HG02938 (cell line): ENCODE data around the gene C11orf21.
"Not testable (repeated sequence)": the region's sequence is repeated elsewhere in the genome, so short reads cannot be mapped to it uniquely, and the experiment has no call there.

Experiments
- ATAC-seq: cut with Tn5 transposase; IDR thresholded peaks from one replicate; pipeline ENCODE4 v1.9.1; 2021; ENCODE audit warnings: mild to moderate bottlenecking, moderate library complexity; ENCODE audit not compliant: unreplicated experiment

Gene C11orf21

GRCh38 chr11:2297623-2298030 lies 4.1 kb downstream of the C11orf21 start:
- no peak for ATAC-seq

DNA sequence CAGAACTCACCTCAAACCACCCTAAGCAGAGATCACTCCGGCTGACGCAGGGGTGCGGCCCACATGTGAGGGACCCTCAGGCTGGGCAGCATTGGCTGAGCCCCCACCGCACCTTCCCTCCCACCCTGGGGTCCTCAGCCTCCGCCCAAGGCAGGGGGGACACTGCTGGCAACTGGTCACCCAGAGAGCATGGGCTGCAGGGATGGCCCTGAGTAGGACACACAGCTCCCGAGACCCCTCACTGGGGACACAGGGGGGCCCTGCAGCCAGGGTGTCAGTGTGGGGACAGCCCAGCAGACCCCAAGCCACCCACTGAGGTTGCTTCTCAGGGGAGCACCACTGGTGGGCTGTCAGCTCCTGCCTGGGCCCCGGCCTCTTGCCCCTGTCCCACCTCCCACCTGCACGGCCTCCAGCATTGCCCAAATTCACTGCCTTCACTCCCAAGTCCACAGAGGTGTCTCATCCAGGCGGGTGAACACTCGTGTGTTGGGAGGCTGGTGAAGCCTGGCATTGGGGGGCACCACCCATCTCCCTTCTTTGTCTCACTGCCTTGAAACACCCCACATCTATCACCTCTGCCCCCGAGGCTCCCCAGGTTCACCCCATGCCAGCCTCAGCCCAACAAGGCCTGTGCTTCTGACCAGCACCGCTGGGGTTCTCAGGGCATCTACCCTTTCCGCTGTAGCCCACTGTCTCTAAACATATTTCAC lies 4.7 kb downstream of the C11orf21 start:
- no peak for ATAC-seq

DNA sequence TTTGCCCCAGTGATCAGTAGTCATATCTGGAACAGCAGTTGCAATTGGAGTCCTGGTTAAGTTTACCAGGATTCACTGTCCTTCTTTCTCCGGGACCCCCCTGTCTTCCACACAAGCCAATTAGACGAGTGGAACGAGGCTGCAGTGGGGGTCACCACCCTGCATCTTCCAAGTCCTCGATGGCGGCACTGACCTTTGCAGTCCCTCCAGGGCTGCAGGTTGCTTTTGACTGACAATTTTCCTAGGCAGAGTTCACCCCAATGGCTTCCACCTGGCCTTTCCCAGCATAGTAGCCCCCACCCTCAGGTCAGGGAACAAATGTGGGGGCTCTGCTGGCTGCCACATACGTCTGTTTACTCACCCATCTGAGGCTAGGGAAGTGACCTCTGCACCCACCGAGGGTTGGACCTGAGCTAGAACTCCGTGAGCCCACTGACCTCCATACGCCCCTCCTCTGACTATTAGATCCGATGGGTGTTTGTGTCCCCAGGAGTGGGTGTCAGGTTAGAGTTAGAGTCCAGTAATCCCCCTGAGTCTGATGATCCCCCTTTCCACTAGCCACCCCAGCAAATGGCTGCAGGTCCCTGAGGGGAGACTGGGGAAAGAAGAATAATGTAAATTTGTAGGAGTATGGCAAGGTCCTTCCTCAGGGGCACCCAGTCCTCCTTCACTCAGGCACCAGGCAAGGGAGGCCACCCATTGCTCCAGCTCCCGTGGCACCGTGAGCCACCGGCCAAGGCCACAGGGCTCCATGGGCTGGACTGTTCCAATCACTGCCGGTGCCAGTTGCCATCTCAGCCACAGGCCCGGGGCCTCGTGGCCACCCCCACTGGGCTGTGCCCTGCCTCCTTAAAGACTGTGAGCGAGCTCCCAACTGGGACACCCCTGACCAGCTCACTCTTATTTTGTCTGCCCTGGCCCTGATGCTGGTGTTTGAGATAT lies 5.5 kb downstream of the C11orf21 start:
- no peak for ATAC-seq

DNA sequence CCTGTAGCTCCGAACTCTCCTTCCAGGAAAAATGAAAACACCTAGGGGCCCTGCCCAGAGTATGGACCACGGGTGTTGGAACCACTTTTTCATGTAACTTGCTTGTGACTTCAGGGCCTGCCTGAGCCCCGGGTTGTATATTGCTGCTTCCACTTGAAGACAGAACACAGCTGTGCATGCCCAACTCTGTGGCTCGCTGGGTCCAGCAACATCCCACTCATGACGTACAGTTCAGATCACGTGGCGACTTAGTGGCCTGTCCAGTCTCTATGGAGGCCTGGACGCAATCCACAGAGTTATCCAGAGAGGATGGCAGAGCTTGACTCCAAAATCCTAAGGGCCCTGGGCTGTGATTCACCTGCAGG lies 6.8 kb downstream of the C11orf21 start:
- ATAC-seq = no peak

DNA sequence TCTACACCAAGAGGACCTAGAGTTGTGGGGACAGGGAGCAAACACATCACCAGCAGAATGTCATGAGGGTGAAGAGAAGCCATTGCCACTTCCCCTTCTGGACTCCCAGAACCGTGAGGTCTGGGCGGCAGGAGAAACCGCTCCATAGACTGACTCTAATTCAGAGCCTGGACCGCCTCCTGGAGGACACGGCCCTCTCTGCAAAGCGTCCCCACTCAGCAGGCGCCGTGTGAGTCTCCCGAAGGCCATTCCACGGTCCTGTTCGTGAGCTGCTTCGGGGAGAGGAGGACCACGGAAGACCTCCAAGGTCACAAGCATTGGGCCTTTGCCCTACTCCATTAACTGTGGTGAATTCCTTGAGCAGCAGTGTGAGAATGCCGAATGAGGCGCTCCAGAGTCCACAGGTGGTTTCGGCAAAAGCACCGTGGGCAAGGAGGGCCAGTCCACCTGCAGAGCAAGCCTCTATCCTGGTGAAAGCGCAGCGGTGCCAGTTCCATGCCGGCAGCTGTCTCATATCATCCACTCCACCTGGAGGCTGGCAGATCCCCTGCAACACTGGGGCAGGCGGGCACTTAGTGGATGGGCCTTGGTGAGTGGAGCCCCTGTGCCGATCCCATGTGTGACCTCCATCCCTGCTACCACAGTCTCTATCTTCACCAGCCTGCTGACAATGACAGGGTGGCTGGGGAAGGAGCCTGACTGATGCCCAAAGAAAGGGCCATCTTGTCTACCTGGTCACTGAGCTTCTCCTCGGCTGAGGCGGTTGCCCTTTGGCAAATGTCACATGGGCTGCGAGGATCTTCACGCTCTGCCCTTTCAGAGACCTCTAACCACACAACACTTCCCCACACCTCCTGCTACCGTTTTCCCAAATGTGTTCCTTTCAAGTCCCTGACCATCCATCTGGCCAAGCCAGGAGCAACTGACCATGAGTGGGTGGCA lies 7.5 kb downstream of the C11orf21 start:
- no peak for ATAC-seq

DNA sequence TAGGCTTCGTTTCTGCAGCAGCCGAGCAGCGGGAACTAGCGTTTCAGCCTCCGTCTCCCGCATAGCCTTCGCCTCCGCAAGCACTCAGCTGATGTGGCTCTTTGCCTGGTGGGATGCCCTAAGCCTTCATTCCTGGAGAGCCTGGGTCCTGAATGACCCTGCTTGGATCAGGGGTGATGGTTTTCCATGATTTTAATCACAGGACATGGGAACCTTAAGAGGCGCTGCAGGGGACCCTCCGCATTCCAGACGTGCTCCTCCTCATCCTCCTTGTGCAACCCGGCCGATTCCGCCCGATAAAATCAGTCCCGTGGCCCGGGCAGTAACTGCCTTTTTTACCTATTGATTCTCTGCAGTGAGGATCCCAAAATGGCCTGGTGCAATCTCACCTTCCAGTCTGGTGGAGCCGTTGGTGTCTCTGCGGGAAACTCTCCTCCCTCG lies 8.2 kb downstream of the C11orf21 start:
- ATAC-seq = no peak

- no peak for ATAC-seq
Measured at GRCh38 chr11:2290351-2290841, 11.3 kb downstream of the C11orf21 start.

DNA sequence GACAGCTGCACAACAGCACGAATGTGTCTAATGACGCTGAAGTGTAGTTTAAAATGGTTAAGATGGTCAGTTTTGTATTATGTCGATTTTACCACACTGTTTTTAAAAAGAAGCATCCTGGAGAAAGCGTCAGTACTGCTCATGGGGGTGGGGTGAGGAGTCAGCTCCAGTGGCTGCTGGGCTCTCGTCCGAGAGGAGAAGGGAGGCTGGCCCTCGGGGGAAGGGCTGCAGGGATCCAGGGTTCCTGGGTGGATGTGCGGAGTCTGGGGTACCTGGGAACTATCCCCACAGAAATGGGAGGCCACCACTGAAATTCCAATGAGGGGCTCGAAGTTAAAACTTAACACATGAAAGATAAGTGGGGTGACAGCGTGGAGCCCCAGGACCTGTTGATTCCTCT lies 11.9 kb downstream of the C11orf21 start:
- no peak for ATAC-seq

- ATAC-seq = no peak
Measured at GRCh38 chr11:2289350-2289749, 12.4 kb downstream of the C11orf21 start.

DNA sequence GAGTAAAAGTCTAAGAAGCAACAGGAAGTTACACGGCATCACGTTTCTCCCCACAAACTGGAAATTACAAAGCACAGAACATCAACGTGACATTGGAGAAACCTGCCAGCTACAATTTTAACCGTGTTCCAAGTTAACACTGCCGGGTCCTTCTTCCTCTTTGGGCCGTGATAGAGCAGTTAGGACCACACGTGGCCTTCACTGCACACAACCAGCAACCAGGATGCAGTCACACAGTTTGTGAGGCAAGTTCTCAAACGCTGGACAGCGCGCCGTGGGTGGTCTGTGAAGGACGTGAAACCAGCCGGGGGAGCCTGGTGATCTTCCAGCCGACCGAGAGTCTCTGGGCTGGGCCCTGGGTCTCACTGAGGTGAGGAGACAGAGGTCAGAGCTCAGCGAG lies 14.6 kb downstream of the C11orf21 start:
- no peak for ATAC-seq

DNA sequence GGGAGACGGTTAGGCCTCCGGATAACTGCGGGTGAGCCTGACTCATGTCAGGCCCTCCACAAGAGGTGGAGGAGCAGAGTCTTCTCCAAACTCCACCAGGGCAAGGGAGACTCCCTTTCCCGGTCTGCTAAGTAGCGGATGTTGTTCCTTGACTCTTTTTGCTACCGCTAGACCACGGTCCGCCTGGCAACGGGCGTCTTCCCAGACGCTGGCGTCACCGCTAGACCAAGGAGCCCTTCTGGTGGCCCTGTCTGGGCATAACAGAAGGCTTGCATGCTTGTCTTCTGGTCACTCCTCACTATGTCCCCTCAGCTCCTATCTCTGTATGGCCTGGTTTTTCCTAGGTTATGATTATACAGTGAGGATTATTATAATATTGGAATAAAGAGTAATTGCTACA lies 15.4 kb downstream of the C11orf21 start:
- ATAC-seq = not testable (repeated sequence)

GRCh38 chr11:2280208-2280607 lies 21.5 kb downstream of the C11orf21 start:
- no peak for ATAC-seq

- ATAC-seq = no peak
Measured at GRCh38 chr11:2277933-2278523, 23.7 kb downstream of the C11orf21 start.

DNA sequence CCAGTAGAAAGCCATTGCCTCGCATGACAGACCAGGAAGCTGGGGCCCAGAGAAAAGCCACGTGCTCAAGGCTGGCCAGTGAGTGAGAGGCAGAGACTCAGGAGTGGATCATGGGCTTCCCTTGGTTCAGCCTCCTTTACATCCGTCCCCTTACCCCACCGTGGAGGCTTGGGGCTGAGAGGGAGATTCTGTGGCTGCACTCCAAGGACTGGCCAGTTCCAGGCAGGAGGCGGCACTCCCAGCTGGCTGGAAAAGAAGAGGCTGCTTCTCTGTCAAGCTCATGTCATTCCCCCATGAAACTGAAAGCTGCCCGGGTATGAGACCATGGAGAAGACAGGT lies 24.7 kb downstream of the C11orf21 start:
- ATAC-seq = no peak

- ATAC-seq = no peak
Measured at GRCh38 chr11:2276280-2277007, 25.3 kb downstream of the C11orf21 start.

DNA sequence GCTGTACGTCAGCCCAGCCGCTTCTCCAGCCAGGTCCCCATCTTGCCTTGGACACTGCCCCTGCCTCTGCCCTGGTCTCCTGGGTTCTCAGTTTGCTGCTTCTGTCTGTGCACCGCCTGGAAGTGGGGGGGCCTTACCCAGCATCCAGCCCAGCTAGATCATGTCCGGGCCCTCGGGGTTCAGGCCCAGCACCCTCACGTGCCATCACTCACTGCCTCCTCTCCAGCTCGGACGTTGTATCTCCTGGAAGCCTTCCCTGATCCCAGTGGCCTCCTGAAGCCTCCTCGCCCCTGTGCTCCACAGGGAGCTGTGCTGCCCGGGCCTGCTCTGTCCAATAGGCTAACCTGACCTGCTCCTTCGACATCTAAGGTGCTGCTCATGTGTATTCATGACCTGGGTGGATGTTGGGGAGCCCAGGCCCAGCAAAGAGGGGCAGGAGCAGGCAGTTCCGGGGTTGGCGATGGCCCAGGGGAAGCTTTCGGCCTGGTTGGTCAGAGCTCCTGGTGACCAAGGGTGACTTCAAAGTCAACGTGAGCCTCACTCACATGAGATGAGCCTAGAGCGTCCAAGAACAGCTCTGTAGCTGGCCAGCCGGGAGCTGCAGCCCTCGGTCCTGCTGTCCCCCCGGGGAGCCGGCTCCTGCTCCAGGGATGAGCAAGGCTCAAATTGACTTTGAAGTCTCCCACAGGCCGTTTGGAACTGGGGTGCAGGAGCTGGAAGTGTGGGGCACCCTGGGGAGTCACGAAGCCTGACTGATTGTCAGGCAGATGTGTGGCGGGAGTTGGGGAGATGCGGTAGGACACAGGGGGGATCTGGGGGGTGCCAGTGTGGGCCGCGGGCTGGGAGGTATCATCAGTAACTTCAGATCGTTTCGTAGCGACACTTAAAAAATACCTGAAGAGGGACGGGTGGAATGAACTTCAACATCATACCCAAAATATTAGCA lies 26.1 kb downstream of the C11orf21 start:
- ATAC-seq = no peak

DNA sequence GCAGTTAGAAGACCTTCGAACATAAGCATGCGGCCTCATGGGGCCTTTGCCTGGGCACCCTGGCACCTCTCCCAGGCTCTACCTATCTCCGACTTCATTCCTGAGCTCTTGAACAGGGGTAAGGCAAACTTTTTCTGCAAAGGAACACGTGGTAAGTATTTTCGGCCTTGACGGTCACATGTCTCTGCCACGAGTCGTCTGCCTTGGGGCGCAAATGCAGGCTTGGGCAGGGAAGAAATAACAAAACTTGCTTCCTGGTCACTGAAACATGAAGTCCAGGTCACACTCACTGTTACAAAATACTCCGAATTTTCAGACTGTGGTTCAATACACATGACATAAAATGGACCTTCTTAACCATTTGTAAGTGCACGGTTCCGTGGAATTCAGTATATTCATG lies 27.9 kb downstream of the C11orf21 start:
- ATAC-seq = no peak

GRCh38 chr11:2273311-2273710 lies 28.4 kb downstream of the C11orf21 start:
- no peak for ATAC-seq

GRCh38 chr11:2272946-2273280 lies 28.8 kb downstream of the C11orf21 start:
- no peak for ATAC-seq
